Stomach (tissue), 9 donors: ENCODE measurements around the gene ICAM5. TPM values are rescaled to one million over a fixed set of nuclear protein-coding genes. Genes with fewer than 3 reads are reported as not detected.
A peak's percentile ranks its signal among the peaks of the same experiment; 100 is the strongest.

Source experiments
- DNase-seq, 2 donors: peaks; one replicate each; pipeline versions ENCODE4 v3.0.0 to v3.0.0-alpha.2; 2013 to 2019
- H3K27ac ChIP-seq, 5 donors: fragments of 200-600 bp in 4 of 5; sonication (generic) in 4 of 5; one replicate each; pipeline ENCODE4 v1.5.1; 2013 to 2019; ENCODE audit warnings: mild to moderate bottlenecking in 1 of 5, moderate library complexity in 1 of 5
- H3K27me3 ChIP-seq, 3 donors: fragments of 200-600 bp; sonication (generic); one replicate each; pipeline ENCODE4 v1.5.1; 2017 to 2019; ENCODE audit warnings: mixed run types in 1 of 3
- H3K36me3 ChIP-seq, 4 donors: fragments of 200-600 bp; sonication (generic); 1 replicate in 3 of 4; 2 replicates in 1 of 4; pipeline ENCODE4 v1.5.1; 2016 to 2019
- H3K4me1 ChIP-seq, 4 donors: fragments of 200-600 bp; sonication (generic); one replicate each; pipeline ENCODE4 v1.5.1; 2016 to 2019
- H3K4me3 ChIP-seq, 4 donors: fragments of 200-600 bp; sonication (generic) in 3 of 4; one replicate each; pipeline ENCODE4 v1.5.1; 2016 to 2019; ENCODE audit warnings: mild to moderate bottlenecking in 1 of 4
- H3K9me3 ChIP-seq, 4 donors: fragments of 200-600 bp; sonication (generic); one replicate each; pipeline ENCODE4 v1.5.1; 2016 to 2019
- CTCF ChIP-seq, 7 experiments: fragments of 450-650 bp in 4 of 7; fragments of 200-600 bp in 3 of 7; sonication (generic) in 3 of 7; IDR thresholded peaks; one replicate each; pipeline ENCODE4 v1.5.1; 2016 to 2019; ENCODE audit warnings: antibody characterized with exemption in 7 of 7, control low read depth in 2 of 7, mild to moderate bottlenecking in 1 of 7
- EP300 ChIP-seq: sonication (generic); formaldehyde crosslinking; IDR thresholded peaks from one replicate; pipeline ENCODE4 v1.6.1; 2017; ENCODE audit warnings: antibody characterized with exemption
- POLR2A ChIP-seq, 4 donors: fragments of 450-650 bp; IDR thresholded peaks; one replicate each; pipeline ENCODE4 v1.6.1; 2016; ENCODE audit warnings: antibody characterized with exemption in 4 of 4, control low read depth in 2 of 4, mild to moderate bottlenecking in 1 of 4, moderate library complexity in 1 of 4
- POLR2AphosphoS5 ChIP-seq, 3 donors: sonication (generic); formaldehyde crosslinking; IDR thresholded peaks; one replicate each; pipeline ENCODE4 v1.6.1; 2016; ENCODE audit warnings: antibody characterized with exemption in 3 of 3
- WGBS, 5 donors: extraction: QIAGEN DNeasy Blood & Tissue Kit in 3 of 5; methylation state at CpG; one replicate each; pipeline versions ENCODE4 v1.1.5 to v1.1.7; 2013 to 2018; 5-methylcytosine and 5-hydroxymethylcytosine counted together
- intact Hi-C: fragments of 100-400 bp; cut with DNase I; formaldehyde crosslinking; loops from one replicate; pipeline ENCODE4 v1.15.1; 2023; ENCODE audit warnings: low total_unique reads
- polyA plus RNA-seq, 3 donors: library from polyadenylated mRNA; stranded (reverse); fragments of 200-250 nt; gene quantifications; one replicate each; pipeline ENCODE4 v1.2.3, GENCODE V29; 2013
- total RNA-seq, 5 donors: library from RNA; depleted of rRNA; stranded (reverse); fragments of >200 nt; gene quantifications; one replicate each; pipeline versions ENCODE4 v1.1.0 to v1.2.3, GENCODE V29; 2014 to 2016
- donor health status: healthy with polysubstance abuse.
- donor health status: Bipolar disorder and iron deficiency.
- donor health status: healthy.

The ICAM5 gene
- total and polyA plus RNA-seq, 8 donors, result 0.12 to 0.50 (median 0.45) TPM; not detected in 5

- intact Hi-C loops, result no loop called here
- no peak for TF ChIP-seq EP300
- TF ChIP-seq POLR2A (IDR thresholded peaks at IDR 0.05), result no peak
- no peak for TF ChIP-seq CTCF (IDR thresholded peaks at IDR 0.05)
- no peak for TF ChIP-seq POLR2AphosphoS5 (IDR thresholded peaks at IDR 0.05)
- H3K27ac ChIP-seq, result peak overlapping the region in 1 of 5 donors; percentile 34
Observed at GRCh38 chr19:10292206-10292788, 2.5 kb downstream of the ICAM5 start.

DNA sequence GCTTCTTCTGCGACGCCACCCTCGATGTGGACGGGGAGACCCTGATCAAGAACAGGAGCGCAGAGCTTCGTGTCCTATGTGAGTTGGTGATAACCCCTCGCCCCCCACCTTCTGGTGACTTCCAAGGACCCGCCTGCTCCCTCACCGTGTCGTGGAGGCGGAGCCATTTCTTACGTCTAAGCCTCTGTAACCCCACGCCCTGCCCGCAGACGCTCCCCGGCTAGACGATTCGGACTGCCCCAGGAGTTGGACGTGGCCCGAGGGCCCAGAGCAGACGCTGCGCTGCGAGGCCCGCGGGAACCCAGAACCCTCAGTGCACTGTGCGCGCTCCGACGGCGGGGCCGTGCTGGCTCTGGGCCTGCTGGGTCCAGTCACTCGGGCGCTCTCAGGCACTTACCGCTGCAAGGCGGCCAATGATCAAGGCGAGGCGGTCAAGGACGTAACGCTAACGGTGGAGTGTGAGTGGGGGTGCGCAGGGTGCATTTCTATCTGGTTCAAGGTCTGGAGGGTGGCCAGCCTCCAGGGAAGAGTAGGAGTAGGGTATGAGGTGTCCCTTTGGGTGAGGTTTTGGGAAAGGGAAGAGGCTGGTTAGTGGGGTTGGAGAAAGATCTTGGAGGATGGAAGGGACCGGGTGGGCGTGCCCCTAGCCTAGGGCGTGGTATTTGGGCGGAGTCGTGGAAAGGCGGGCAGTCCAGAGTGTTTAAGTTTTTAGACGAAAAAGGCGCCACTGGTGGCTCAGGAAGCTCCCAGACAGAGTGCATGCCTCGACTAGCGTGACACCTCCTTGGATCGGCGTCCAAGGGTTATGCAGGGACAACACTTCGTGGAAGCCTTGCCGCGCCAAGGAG lies 3.3 kb downstream of the ICAM5 start:
- Histone ChIP-seq H3K27me3 (peaks cover 45 to 100% (median 88%) of the 10 kb centered on the region in 3 donors), H3K4me3 (peak overlapping the region; percentile 33 to 51 (median 43)), H3K36me3 (no peaks in the 10 kb centered on the region), H3K9me3 (no peaks in the 10 kb centered on the region), H3K27ac (no peak overlapping the region), H3K4me1 (peaks cover 57 to 84% (median 79%) of the 10 kb centered on the region in 4 donors)
- no peak for TF ChIP-seq CTCF (IDR thresholded peaks at IDR 0.05)
- TF ChIP-seq POLR2A (IDR thresholded peaks at IDR 0.05), result no peak
- no peak for TF ChIP-seq POLR2AphosphoS5 (IDR thresholded peaks at IDR 0.05)
- no peak for TF ChIP-seq EP300
- DNase-seq, result no peak
- intact Hi-C loops, result no loop called here
- 13 to 28% (median 15%) methylated on average over 36 to 56 of the region's 56 CpGs for WGBS, 5 donors

More at GRCh38 chr19:10292206-10292788, 2.5 kb downstream of the ICAM5 start:
- WGBS, 5 donors, result 0 to 2% (median 2%) methylated on average over 24 to 45 of the region's 45 CpGs
- Histone ChIP-seq H3K4me1 (peaks cover 59 to 91% (median 86%) of the 10 kb centered on the region in 4 donors), H3K4me3 (peak overlapping the region; percentile 33 to 51 (median 43)), H3K9me3 (no peaks in the 10 kb centered on the region), H3K27me3 (peaks cover 49 to 100% (median 95%) of the 10 kb centered on the region in 3 donors), H3K36me3 (no peaks in the 10 kb centered on the region)
- DNase-seq, result peak; percentile 82 to 87

GRCh38 chr19:10293637-10294367 lies 4.0 kb downstream of the ICAM5 start:
- no peak for DNase-seq
- no peak for TF ChIP-seq EP300
- intact Hi-C loops, result no loop called here
- Histone ChIP-seq H3K27ac (no peak overlapping the region), H3K36me3 (no peaks in the 10 kb centered on the region), H3K27me3 (peaks cover 39 to 100% (median 80%) of the 10 kb centered on the region in 3 donors), H3K9me3 (no peaks in the 10 kb centered on the region), H3K4me1 (peaks cover 49 to 76% (median 71%) of the 10 kb centered on the region in 4 donors), H3K4me3 (peak overlapping the region in 1 of 4 donors; percentile 6)
- WGBS, 5 donors, result 19 to 25% (median 19%) methylated on average over 26 to 49 of the region's 49 CpGs

DNA sequence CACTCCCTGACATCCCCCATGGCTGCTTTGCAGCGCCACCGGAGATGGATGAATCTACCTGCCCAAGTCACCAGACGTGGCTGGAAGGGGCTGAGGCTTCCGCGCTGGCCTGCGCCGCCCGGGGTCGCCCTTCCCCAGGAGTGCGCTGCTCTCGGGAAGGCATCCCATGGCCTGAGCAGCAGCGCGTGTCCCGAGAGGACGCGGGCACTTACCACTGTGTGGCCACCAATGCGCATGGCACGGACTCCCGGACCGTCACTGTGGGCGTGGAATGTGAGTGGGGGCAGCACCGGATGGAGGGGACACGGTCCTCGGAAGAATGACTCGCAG lies 4.6 kb downstream of the ICAM5 start:
- H3K27ac ChIP-seq, result no peak overlapping the region
- no peaks in the 10 kb centered on the region for H3K36me3 ChIP-seq
- TF ChIP-seq EP300 (no peak), POLR2AphosphoS5 (IDR thresholded peaks at IDR 0.05) (no peak), CTCF (IDR thresholded peaks at IDR 0.05) (no peak), POLR2A (IDR thresholded peaks at IDR 0.05) (no peak)
- 7 to 14% (median 11%) methylated on average over 9 to 25 of the region's 25 CpGs; no CpG with 5 or more reads in 1 of the 5 donors for WGBS, 5 donors
- intact Hi-C loops, result no loop called here
- H3K4me1 ChIP-seq, result peaks cover 44 to 70% (median 65%) of the 10 kb centered on the region in 4 donors
- H3K4me3 ChIP-seq, result peak overlapping the region in 1 of 4 donors; percentile 6
- peaks cover 34 to 100% (median 74%) of the 10 kb centered on the region in 3 donors for H3K27me3 ChIP-seq
- H3K9me3 ChIP-seq, result no peaks in the 10 kb centered on the region
- no peak for DNase-seq
